H1 (cell line): ENCODE results near the gene MAP7D1. TPM values are rescaled to one million over a fixed set of nuclear protein-coding genes. Genes with fewer than 3 reads are reported as not detected.

Experiments used
- ATF2 ChIP-seq: IDR thresholded peaks from 2 replicates; pipeline ENCODE4 v1.6.1; 2012; ENCODE audit warnings: low read length, inconsistent platforms
- E2F6 ChIP-seq: IDR thresholded peaks from 2 replicates; pipeline ENCODE4 v1.6.1; 2012; ENCODE audit warnings: inconsistent platforms
- KDM4A ChIP-seq: IDR thresholded peaks from one replicate; pipeline ENCODE4 v1.7.1; 2012; ENCODE audit warnings: low read depth, mild to moderate bottlenecking, moderate library complexity, low read length, inconsistent platforms; ENCODE audit not compliant: severe bottlenecking
- polyA plus RNA-seq, 7 experiments: library from polyadenylated mRNA; depleted of rRNA in 3 of 7; stranded (reverse) in 5 of 7; unstranded in 2 of 7; fragments of >200 nt in 5 of 7; fragments of 200-250 nt in 2 of 7; gene quantifications; 1 replicate in 5 of 7; 2 replicates in 1 of 7; 4 replicates in 1 of 7; pipeline versions ENCODE4 v1.2.1 to v1.2.3, GENCODE V29; 2011 to 2013; ENCODE audit warnings: missing spikeins in 2 of 7, mixed read lengths in 2 of 7
- total RNA-seq: library from RNA; stranded (reverse); fragmentation: NEBNext Ultra II Directional; extraction: Animal tissue kit (Norgen Biotek cat#: 25700); gene quantifications from 2 replicates; pipeline ENCODE4 v1.2.1, GENCODE V29; 2021

MAP7D1 gene
- total and polyA plus RNA-seq, 2 of the 8 experiments (the other 6 are each of a cell fraction or from before 2014, with no cell fraction given) = 18.2 to 52.4 TPM

DNA sequence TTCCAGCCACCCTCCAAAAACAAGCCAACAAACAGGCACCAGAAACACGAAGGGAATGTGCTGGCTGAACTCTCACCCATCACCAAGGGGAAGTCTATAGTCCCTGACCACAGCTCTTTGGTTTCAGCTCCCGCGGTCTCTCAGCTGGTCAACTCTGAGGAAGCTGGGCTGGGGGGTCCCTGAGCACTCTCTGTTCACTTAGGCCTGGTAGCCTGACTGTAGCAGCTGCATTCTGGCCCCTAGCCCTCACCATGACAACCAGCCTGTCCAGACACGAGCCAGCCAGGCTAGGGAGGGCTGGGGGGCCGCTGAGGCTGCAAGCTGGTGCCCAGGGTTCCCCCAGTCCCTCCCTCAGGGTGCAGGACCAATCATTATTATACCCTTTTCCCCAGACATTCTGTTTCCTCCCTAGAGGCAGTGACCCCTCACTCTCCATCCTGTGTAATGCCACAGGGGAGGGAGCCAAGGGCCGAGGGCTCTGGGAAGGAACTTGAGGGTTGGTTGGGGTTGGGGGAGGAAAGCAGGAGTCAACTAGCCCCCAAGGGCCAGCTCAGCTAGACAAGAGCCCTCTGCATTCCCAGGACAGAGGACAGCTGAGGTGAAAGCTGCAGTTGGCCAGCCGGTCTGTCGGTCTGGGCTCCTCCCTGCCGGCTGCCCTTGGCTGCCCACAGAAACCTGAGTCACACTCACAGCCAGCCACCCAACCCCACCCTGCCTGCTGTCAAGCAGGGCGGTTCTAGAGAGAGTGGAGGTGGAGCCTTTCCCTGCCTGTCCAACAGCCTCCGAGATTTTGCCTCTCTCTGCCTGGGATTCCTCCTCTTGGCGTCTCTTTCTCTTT is 5.4 kb upstream of the MAP7D1 start (continued):
- TF ChIP-seq KDM4A = no peak
- TF ChIP-seq ATF2 = no peak
- no peak for TF ChIP-seq E2F6
